Right renal pelvis (tissue), 4 donors: Measurements from ENCODE around the gene KIF5C. TPM values are rescaled to one million over a fixed set of nuclear protein-coding genes. Genes with fewer than 3 reads are reported as not detected.

Experiments
- DNase-seq, 4 donors: peaks; one replicate each; pipeline ENCODE4 v3.0.0-alpha.2; 2013; ENCODE audit warnings: low read depth in 4 of 4, low spot score in 3 of 4, missing footprints in 1 of 4
- polyA plus RNA-seq, 4 donors: library from polyadenylated mRNA; unstranded; fragments of 120-200 nt; gene quantifications; one replicate each; pipeline ENCODE4 v1.2.1, GENCODE V29; 2013; ENCODE audit not compliant: insufficient read length in 4 of 4

KIF5C gene
- polyA plus RNA-seq, 4 donors: 4.2 to 7.8 (median 4.8) TPM

GRCh38 chr2:149008381-149008780 lies 133.4 kb downstream of the KIF5C start:
- no peak for DNase-seq

- DNase-seq: no peak
Measured at GRCh38 chr2:149009576-149010461, 134.8 kb downstream of the KIF5C start.

GRCh38 chr2:149012545-149012944 lies 137.5 kb downstream of the KIF5C start:
- DNase-seq: no peak

GRCh38 chr2:149015501-149015900 lies 140.5 kb downstream of the KIF5C start:
- no peak for DNase-seq

GRCh38 chr2:149015926-149016563 lies 141.0 kb downstream of the KIF5C start:
- no peak for DNase-seq

- peak; percentile 72 to 80 (median 76) for DNase-seq
Measured at GRCh38 chr2:149017116-149017985, 142.3 kb downstream of the KIF5C start.

- no peak for DNase-seq
Measured at GRCh38 chr2:149018981-149019380, 144.0 kb downstream of the KIF5C start.

- no peak for DNase-seq
Measured at GRCh38 chr2:149019768-149020167, 144.7 kb downstream of the KIF5C start.

- DNase-seq: no peak
Measured at GRCh38 chr2:149020432-149020851, 145.4 kb downstream of the KIF5C start.

- no peak for DNase-seq
Measured at GRCh38 chr2:149021271-149021719, 146.3 kb downstream of the KIF5C start.

GRCh38 chr2:149021761-149022160 lies 146.7 kb downstream of the KIF5C start:
- no peak for DNase-seq

GRCh38 chr2:149023091-149023490 lies 148.1 kb downstream of the KIF5C start:
- DNase-seq: no peak

- DNase-seq: no peak
Measured at GRCh38 chr2:149027590-149028250, 152.7 kb downstream of the KIF5C start.

- DNase-seq: no peak
Measured at GRCh38 chr2:149028377-149028776, 153.3 kb downstream of the KIF5C start.

- DNase-seq: no peak
Measured at GRCh38 chr2:149028891-149029290, 153.9 kb downstream of the KIF5C start.

- DNase-seq: no peak
Measured at GRCh38 chr2:149029307-149029965, 154.4 kb downstream of the KIF5C start.

GRCh38 chr2:149031396-149031795 lies 156.4 kb downstream of the KIF5C start:
- DNase-seq: no peak

- peak in 2 of 4 donors; percentile 49 to 51 for DNase-seq
Measured at GRCh38 chr2:149033716-149034115, 158.7 kb downstream of the KIF5C start.

- no peak for DNase-seq
Measured at GRCh38 chr2:149034406-149034805, 159.4 kb downstream of the KIF5C start.
